DOHH2 (cell line): ENCODE measurements around the gene STON2.

ENCODE experiments used
- CTCF ChIP-seq: fragments of 200-600 bp; sonication (generic); IDR thresholded peaks from one replicate; pipeline ENCODE4 v1.5.1; 2014; ENCODE audit warnings: antibody characterized with exemption, mild to moderate bottlenecking, low read depth, low read length; ENCODE audit not compliant: poor library complexity, severe bottlenecking
- EZH2phosphoT487 ChIP-seq: fragments of 200-600 bp; sonication (generic); IDR thresholded peaks from 2 replicates; pipeline ENCODE4 v1.6.1; 2017; ENCODE audit warnings: borderline replicate concordance, mild to moderate bottlenecking, antibody characterized with exemption, low read length, moderate library complexity, mixed read lengths

- TF ChIP-seq CTCF (no peak), EZH2phosphoT487 (no peak)
Observed at GRCh38 chr14:81273521-81273920, 126.6 kb downstream of the STON2 start.
